ENCODE results near the gene ATP2A1.

Gene ATP2A1

DNA sequence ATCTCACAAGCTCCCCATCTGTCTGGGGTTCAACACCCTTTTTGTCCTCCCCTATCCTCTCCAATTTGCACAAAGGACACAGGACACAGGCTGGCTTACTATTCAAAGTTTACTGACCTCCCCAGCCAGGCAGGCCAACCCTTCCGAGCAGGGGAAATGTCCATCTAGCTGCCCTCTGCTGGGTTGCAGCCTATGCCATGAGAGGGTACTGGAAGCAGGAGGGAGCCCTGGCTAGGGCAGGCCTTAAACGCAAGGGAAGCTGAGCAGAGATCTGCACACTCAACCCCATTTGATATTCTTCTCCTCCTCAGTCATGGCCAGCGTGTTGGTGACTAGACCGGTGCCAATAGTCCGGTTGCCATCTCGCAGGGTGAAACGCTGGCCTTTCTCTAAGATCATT is 35.6 kb upstream of the ATP2A1 start:
- POLR2A ChIA-PET = interaction anchor here (1.1 to 2.9 kb wide), 4 partner anchors 11 to 20 kb away, joined by 3 to 17 read pairs (median 6); partner anchors contain the start of genes ATXN2L and SH2B1
- TF ChIP-seq SUZ12 (IDR thresholded peaks at IDR 0.05) (no peak), HDGF (IDR thresholded peaks at IDR 0.05; ENCODE audit: borderline replicate concordance) (no peak), FOXK2 (IDR thresholded peaks at IDR 0.05) (no peak), ARNT (IDR thresholded peaks at IDR 0.05) (no peak), PKNOX1 (IDR thresholded peaks at IDR 0.05) (no peak), LEF1 (IDR thresholded peaks at IDR 0.05; ENCODE audit: borderline replicate concordance) (no peak), NFRKB (IDR thresholded peaks at IDR 0.05) (no peak), ELF4 (IDR thresholded peaks at IDR 0.05) (no peak), CTBP1 (IDR thresholded peaks at IDR 0.05; ENCODE audit: borderline replicate concordance) (no peak), TARDBP (IDR thresholded peaks at IDR 0.05) (no peak), L3MBTL2 (conservative IDR thresholded peaks at IDR 0.05) (no peak), SP1 (IDR thresholded peaks at IDR 0.05) (no peak), BHLHE40 (IDR thresholded peaks at IDR 0.05; ENCODE audit: borderline replicate concordance) (no peak)
- CTCF ChIA-PET = no interaction called here
- no peak for DNase-seq (ENCODE audit: extremely low spot score)

DNA sequence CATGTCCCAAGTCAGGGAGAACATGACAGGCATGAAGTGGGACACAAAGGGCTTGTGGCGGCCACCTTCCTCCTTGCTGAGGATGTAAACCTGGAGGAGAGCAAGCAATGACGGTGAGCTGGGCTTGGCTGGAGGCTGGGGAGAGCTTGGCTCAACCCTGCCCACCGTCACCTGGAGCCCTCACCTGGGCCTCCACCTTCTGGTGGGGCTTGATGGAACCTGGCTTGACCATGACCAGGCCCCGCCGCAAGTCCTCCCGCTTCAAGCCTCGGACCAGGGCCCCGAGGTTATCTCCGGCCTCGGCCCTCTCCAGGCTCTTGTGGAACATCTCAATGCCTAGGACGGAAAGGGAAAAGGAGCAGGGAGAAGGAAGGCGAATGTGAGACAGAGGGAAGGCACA is 34.5 kb upstream of the ATP2A1 start:
- TF ChIP-seq FOXK2 (IDR thresholded peaks at IDR 0.05) = no peak
- TF ChIP-seq TARDBP (IDR thresholded peaks at IDR 0.05) = no peak
- TF ChIP-seq ARNT (IDR thresholded peaks at IDR 0.05) = no peak
- TF ChIP-seq CTBP1 (IDR thresholded peaks at IDR 0.05; ENCODE audit: borderline replicate concordance) = no peak
- no peak for TF ChIP-seq SUZ12 (IDR thresholded peaks at IDR 0.05)
- TF ChIP-seq PKNOX1 (IDR thresholded peaks at IDR 0.05) = no peak
- TF ChIP-seq FOXA1 (IDR thresholded peaks at IDR 0.05) = no peak
- no peak for TF ChIP-seq NFRKB (IDR thresholded peaks at IDR 0.05)
- TF ChIP-seq ZNF384 (IDR thresholded peaks at IDR 0.05) = no peak
- no peak for TF ChIP-seq L3MBTL2 (conservative IDR thresholded peaks at IDR 0.05)
- POLR2A ChIA-PET = interaction anchor here (1.3 to 5.9 kb wide), 3 partner anchors 12 to 21 kb away, joined by 5 to 96 read pairs (median 17); partner anchors contain the start of genes ATXN2L and SH2B1
- CTCF ChIA-PET = no interaction called here
- no peak for DNase-seq (ENCODE audit: extremely low spot score)

GRCh38 chr16:28844226-28844885 is 33.9 kb upstream of the ATP2A1 start:
- CTCF ChIA-PET = no interaction called here
- POLR2A ChIA-PET = interaction anchor here (1.7 to 5.9 kb wide), 5 partner anchors 12 to 106 kb away, joined by 9 to 96 read pairs (median 12); partner anchors contain the start of genes ATXN2L, NFATC2IP and SH2B1
- no peak for DNase-seq (ENCODE audit: extremely low spot score)
- TF ChIP-seq BHLHE40 (IDR thresholded peaks at IDR 0.05; ENCODE audit: borderline replicate concordance) (no peak), ZNF384 (IDR thresholded peaks at IDR 0.05) (no peak), ARNT (IDR thresholded peaks at IDR 0.05) (no peak), CTBP1 (IDR thresholded peaks at IDR 0.05; ENCODE audit: borderline replicate concordance) (no peak), FOXA1 (IDR thresholded peaks at IDR 0.05) (no peak), ELF4 (IDR thresholded peaks at IDR 0.05) (no peak), FOXK2 (IDR thresholded peaks at IDR 0.05) (no peak), PKNOX1 (IDR thresholded peaks at IDR 0.05) (no peak), FOXM1 (IDR thresholded peaks at IDR 0.05; ENCODE audit: borderline replicate concordance) (no peak), SUZ12 (IDR thresholded peaks at IDR 0.05) (no peak), L3MBTL2 (conservative IDR thresholded peaks at IDR 0.05) (no peak), HDGF (IDR thresholded peaks at IDR 0.05; ENCODE audit: borderline replicate concordance) (no peak), NFRKB (IDR thresholded peaks at IDR 0.05) (no peak), SP1 (IDR thresholded peaks at IDR 0.05) (no peak), LEF1 (IDR thresholded peaks at IDR 0.05; ENCODE audit: borderline replicate concordance) (no peak), TARDBP (IDR thresholded peaks at IDR 0.05) (no peak)

- CTCF ChIA-PET = no interaction called here
- POLR2A ChIA-PET = interaction anchor here (0.8 to 5.9 kb wide), 11 partner anchors 8 to 129 kb away, joined by 3 to 96 read pairs (median 9); partner anchors contain the start of genes ATXN2L, NFATC2IP and SH2B1
- peak; percentile 32 for DNase-seq (ENCODE audit: extremely low spot score)
- TF ChIP-seq FOXK2 (IDR thresholded peaks at IDR 0.05) = no peak
- no peak for TF ChIP-seq CTBP1 (IDR thresholded peaks at IDR 0.05; ENCODE audit: borderline replicate concordance)
- no peak for TF ChIP-seq NFRKB (IDR thresholded peaks at IDR 0.05)
- TF ChIP-seq FOXM1 (IDR thresholded peaks at IDR 0.05; ENCODE audit: borderline replicate concordance) = no peak
- no peak for TF ChIP-seq TARDBP (IDR thresholded peaks at IDR 0.05)
- TF ChIP-seq L3MBTL2 (conservative IDR thresholded peaks at IDR 0.05) = no peak
Observed at GRCh38 chr16:28845293-28845692, 33.0 kb upstream of the ATP2A1 start.

- ChIA-PET POLR2A (interaction anchor here (0.8 to 5.9 kb wide), 16 partner anchors 8 to 128 kb away, joined by 3 to 96 read pairs (median 6); partner anchors contain the start of genes ATXN2L, NFATC2IP and SH2B1), CTCF (no interaction called here)
- DNase-seq (ENCODE audit: extremely low spot score) = no peak
- peak; percentile 37; the same call in 1 of the 2 replicates for TF ChIP-seq L3MBTL2 (conservative IDR thresholded peaks at IDR 0.05)
- no peak for TF ChIP-seq FOXA1 (IDR thresholded peaks at IDR 0.05)
Observed at GRCh38 chr16:28845761-28846079, 32.6 kb upstream of the ATP2A1 start.

Data from HEK293T (cell line).